K562 (cell line): ENCODE results near the gene NEDD4. TPM values are rescaled to one million over a fixed set of nuclear protein-coding genes. Genes with fewer than 3 reads are reported as not detected.

Source experiments
- ATAC-seq: fragments of 200-7000 bp; cut with Tn5 transposase; 3 replicates; pipeline ENCODE4 v1.9.1; 2020; ENCODE audit warnings: moderate library complexity
- BruUV-seq: library from RNA; stranded (reverse); fragments of 400-500 nt; replicated peaks from 2 replicates; lab custom pipeline; 2021; lab: Mats Ljungman, UMichigan
- CTCF ChIA-PET: fragments of 300-600 bp; formaldehyde crosslinking; extraction: SDS; loops from one replicate; lab custom pipeline; 2021; ENCODE audit warnings: low intra/inter-chr PET ratio; lab: Yijun Ruan, JAX
- POLR2A ChIA-PET: fragments of 300-600, 350-650 bp; sonication (Branson Sonifier 250); formaldehyde crosslinking; extraction: SDS; loops from one replicate; lab custom pipeline; 2021; ENCODE audit warnings: antibody characterized with exemption, inconsistent platforms; lab: Yijun Ruan, JAX
- DNase-seq, 4 experiments: peaks; one replicate each; pipeline versions ENCODE4 v3.0.0 to v3.0.0-alpha.2; 2011 to 2018; ENCODE audit warnings: low spot score in 3 of 4, mixed read lengths in 3 of 4; ENCODE audit errors: extremely low read depth in 1 of 4
- FAIRE-seq: peaks from 2 replicates; lab custom pipeline; 2011; peaks lifted over from hg19 to GRCh38; lab: Jason Lieb, UNC
- H2AFZ ChIP-seq: 2 replicates; pipeline ENCODE4 v1.6.0; 2011; ENCODE audit warnings: low read depth, low read length, control low read depth, inconsistent platforms
- H3K27ac ChIP-seq: fragments of 200-600 bp; 3 replicates; pipeline ENCODE4 v1.8.0; 2011; ENCODE audit warnings: low read depth, mild to moderate bottlenecking, control low read depth, inconsistent platforms, low read length, moderate library complexity, mixed read lengths; ENCODE audit errors: extremely low read depth
- H3K27me3 ChIP-seq, 2 experiments: fragments of 300-600 bp in 1 of 2; 2 replicates in 1 of 2; 3 replicates in 1 of 2; pipeline versions ENCODE4 v1.6.0 to v1.8.0; 2011; ENCODE audit warnings: inconsistent platforms in 2 of 2, low read length in 2 of 2, mild to moderate bottlenecking in 1 of 2, mixed read lengths in 1 of 2, moderate library complexity in 1 of 2; ENCODE audit not compliant: control insufficient read depth in 2 of 2, insufficient read depth in 2 of 2
- H3K36me3 ChIP-seq: fragments of 300-600 bp; 3 replicates; pipeline ENCODE4 v1.8.0; 2011; ENCODE audit warnings: mild to moderate bottlenecking, low read length, inconsistent platforms; ENCODE audit not compliant: control insufficient read depth, insufficient read depth
- H3K4me1 ChIP-seq, 2 experiments: fragments of 200-600 bp in 1 of 2; replicated peaks in 1 of 2; 2 replicates in 1 of 2; 3 replicates in 1 of 2; pipeline versions ENCODE4 v1.5.1 to v1.8.0; 2011; ENCODE audit warnings: inconsistent platforms in 2 of 2, low read length in 2 of 2, mild to moderate bottlenecking in 1 of 2, mixed read lengths in 1 of 2, moderate library complexity in 1 of 2; ENCODE audit not compliant: control insufficient read depth in 2 of 2, insufficient read depth in 2 of 2
- H3K4me2 ChIP-seq: 2 replicates; pipeline ENCODE4 v1.6.1; 2011; ENCODE audit warnings: low read length, control low read depth, inconsistent platforms, mixed read lengths; ENCODE audit not compliant: insufficient read depth
- H3K4me3 ChIP-seq: fragments of 200-600 bp; sonication (generic), shearing (Covaris generic); 2 replicates; pipeline ENCODE4 v1.5.1; 2016; ENCODE audit warnings: control low read depth, inconsistent platforms
- H3K79me2 ChIP-seq: fragments of 200-600 bp; 3 replicates; pipeline ENCODE4 v1.8.0; 2011; ENCODE audit warnings: low read length, inconsistent platforms; ENCODE audit not compliant: control insufficient read depth, insufficient read depth
- H3K9ac ChIP-seq, 2 experiments: 2 replicates each; pipeline versions ENCODE4 v1.6.0 to v1.6.1; 2011; ENCODE audit warnings: low read depth in 2 of 2, low read length in 2 of 2, control low read depth in 1 of 2, inconsistent platforms in 1 of 2, mild to moderate bottlenecking in 1 of 2, mixed read lengths in 1 of 2; ENCODE audit not compliant: insufficient read depth in 1 of 2
- H3K9me1 ChIP-seq: one replicate; pipeline ENCODE4 v1.6.0; 2011; ENCODE audit warnings: inconsistent platforms, mild to moderate bottlenecking, low read length, moderate library complexity; ENCODE audit not compliant: control insufficient read depth, insufficient read depth
- H3K9me3 ChIP-seq: replicated peaks from 2 replicates; pipeline ENCODE4 v1.5.1; 2011; ENCODE audit warnings: low read depth, low read length, inconsistent platforms; ENCODE audit not compliant: control insufficient read depth, insufficient read depth
- H4K20me1 ChIP-seq: replicated peaks from 2 replicates; pipeline ENCODE4 v1.6.1; 2011; ENCODE audit warnings: low read length, inconsistent platforms, mixed read lengths; ENCODE audit not compliant: control insufficient read depth, insufficient read depth
- CBFA2T3 ChIP-seq: fragments of 450-650 bp; IDR thresholded peaks from 2 replicates; pipeline ENCODE4 v1.6.1; 2017
- DDX20 ChIP-seq: fragments of 450-650 bp; IDR thresholded peaks from 2 replicates; pipeline ENCODE4 v1.6.1; 2016; ENCODE audit warnings: missing genetic modification characterization, low read depth, mild to moderate bottlenecking, missing compliant biosample characterization, moderate library complexity
- ERF ChIP-seq: fragments of 450-650 bp; formaldehyde crosslinking; IDR thresholded peaks from 2 replicates; pipeline ENCODE4 v1.4.0; 2020; ENCODE audit warnings: mild to moderate bottlenecking, mixed read lengths
- PCBP2 ChIP-seq: fragments of 200-400 bp; formaldehyde crosslinking; IDR thresholded peaks from 2 replicates; pipeline ENCODE4 v1.6.1; 2018; ENCODE audit warnings: low read length, low read depth, mild to moderate bottlenecking, moderate library complexity; ENCODE audit not compliant: poor library complexity, severe bottlenecking
- RBM14 ChIP-seq: fragments of 200-400 bp; formaldehyde crosslinking; IDR thresholded peaks from 2 replicates; pipeline ENCODE4 v1.6.1; 2018; ENCODE audit warnings: low read depth, mild to moderate bottlenecking, low read length, moderate library complexity, borderline replicate concordance; ENCODE audit not compliant: insufficient read depth
- SMAD4 ChIP-seq: fragments of 250-450 bp; sonication (Bioruptor Pico); conservative IDR thresholded peaks from 2 replicates; pipeline ENCODE4 v1.8.0; 2021; ENCODE audit warnings: inconsistent platforms, mild to moderate bottlenecking, moderate library complexity
- TCF7L2 ChIP-seq: fragments of 150-350 bp; IDR thresholded peaks from 2 replicates; pipeline ENCODE4 v1.6.1; 2016; ENCODE audit warnings: low read depth, mild to moderate bottlenecking, low read length, moderate library complexity
- WHSC1 ChIP-seq: IDR thresholded peaks from one replicate; pipeline ENCODE4 v1.6.1; 2012; ENCODE audit warnings: low read length, control low read depth, inconsistent platforms
- WGBS: fragments of 100-300 bp; shearing (Covaris generic); methylation state at CpG from one replicate; pipeline ENCODE4 v1.1.6; 2016; ENCODE audit warnings: low coverage, mixed read lengths; ENCODE audit not compliant: insufficient coverage; ENCODE audit errors: missing lambda C conversion rate; 5-methylcytosine and 5-hydroxymethylcytosine counted together
- in situ Hi-C: fragments of 300-500 bp; cut with MboI; formaldehyde crosslinking; loops from 4 replicates; pipeline ENCODE4 v1.15.0; 2018; ENCODE audit warnings: inconsistent platforms, mixed read lengths
- intact Hi-C: fragments of 100-400 bp; cut with micrococcal nuclease; formaldehyde crosslinking; loops from 2 replicates; pipeline ENCODE4 v1.14.2; 2022
- polyA plus RNA-seq, 8 experiments: library from polyadenylated mRNA; depleted of rRNA in 4 of 8; stranded (reverse) in 5 of 8; unstranded in 3 of 8; fragments of >200 nt; fragmentation: Nextera tagmentation in 2 of 8; fragmentation: Illumina TruSeq in 1 of 8; extraction: Ambion mirVana in 2 of 8; extraction: Trizol in 1 of 8; gene quantifications; 2 replicates each; pipeline versions ENCODE4 v1.2.1 to v1.2.3, GENCODE V29; 2011 to 2014; ENCODE audit warnings: inconsistent platforms in 1 of 8, missing spikeins in 1 of 8
- total RNA-seq, 7 experiments: library from RNA; depleted of rRNA in 6 of 7; stranded (reverse); fragments of >200 nt in 6 of 7; fragmentation: Illumina TruSeq in 2 of 7; extraction: Trizol in 2 of 7; gene quantifications; 2 replicates each; pipeline versions ENCODE4 v1.2.1 to v1.2.3, GENCODE V29; 2011 to 2021; ENCODE audit warnings: low replicate concordance in 1 of 7
- TF ChIP-seq, protein P1 (sequence below): sonication (generic); formaldehyde crosslinking; IDR thresholded peaks from 2 replicates; pipeline ENCODE4 v1.8.1; 2023; ENCODE audit warnings: mild to moderate bottlenecking, missing genetic modification reagents
- TF ChIP-seq, protein P2 (sequence below): sonication (generic); formaldehyde crosslinking; IDR thresholded peaks from 2 replicates; pipeline ENCODE4 v1.8.1; 2022; ENCODE audit warnings: missing genetic modification reagents
- TF ChIP-seq, protein P3 (sequence below), 3 experiments: IDR thresholded peaks in 2 of 3; conservative IDR thresholded peaks in 1 of 3; 2 replicates each; pipeline ENCODE4 v1.5.1; 2011 to 2012; ENCODE audit warnings: low read length in 3 of 3, mild to moderate bottlenecking in 3 of 3, control low read depth in 2 of 3, improper control_type of control experiment in 1 of 3, inconsistent platforms in 1 of 3, low read depth in 1 of 3, mixed read lengths in 1 of 3, moderate library complexity in 1 of 3; ENCODE audit not compliant: insufficient read depth in 2 of 3
- TF ChIP-seq, protein P4 (sequence below), 2 experiments: fragments of 450-650 bp; conservative IDR thresholded peaks; 2 replicates each; pipeline ENCODE4 v1.6.1; 2017; ENCODE audit warnings: mild to moderate bottlenecking in 2 of 2, moderate library complexity in 2 of 2
- TF ChIP-seq, protein P5 (sequence below), 2 experiments: fragments of 150-350 bp in 1 of 2; IDR thresholded peaks; 2 replicates each; pipeline ENCODE4 v1.6.1; 2012 to 2016; ENCODE audit warnings: low read depth in 2 of 2, low read length in 2 of 2, mild to moderate bottlenecking in 1 of 2, moderate library complexity in 1 of 2

Gene NEDD4
- total and polyA plus RNA-seq, 9 of the 15 experiments (the other 6 are each of a cell fraction or from before 2014, with no cell fraction given): 7.2 to 23.7 (median 17.3) TPM

DNA sequence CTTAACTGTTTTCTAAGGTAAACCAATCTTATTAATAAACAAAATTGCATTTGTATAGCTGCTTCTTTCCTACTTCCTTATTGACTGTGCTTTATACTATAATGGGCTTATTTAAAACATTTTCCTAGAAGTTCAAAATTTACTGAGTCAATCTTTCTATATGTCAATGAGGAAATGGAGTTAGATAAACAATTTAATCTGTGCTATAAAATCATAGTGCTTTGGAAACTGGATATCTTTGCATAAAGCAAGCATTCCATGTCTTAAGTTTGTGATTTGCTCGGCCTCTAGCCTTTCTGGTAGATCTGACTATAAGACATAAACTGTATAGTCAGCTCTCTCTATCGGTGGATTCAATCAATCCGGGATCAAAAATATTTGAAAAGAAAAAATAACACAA is 99.6 kb downstream of the NEDD4 start:
- FAIRE-seq: no peak
- TF ChIP-seq, protein P1, sequence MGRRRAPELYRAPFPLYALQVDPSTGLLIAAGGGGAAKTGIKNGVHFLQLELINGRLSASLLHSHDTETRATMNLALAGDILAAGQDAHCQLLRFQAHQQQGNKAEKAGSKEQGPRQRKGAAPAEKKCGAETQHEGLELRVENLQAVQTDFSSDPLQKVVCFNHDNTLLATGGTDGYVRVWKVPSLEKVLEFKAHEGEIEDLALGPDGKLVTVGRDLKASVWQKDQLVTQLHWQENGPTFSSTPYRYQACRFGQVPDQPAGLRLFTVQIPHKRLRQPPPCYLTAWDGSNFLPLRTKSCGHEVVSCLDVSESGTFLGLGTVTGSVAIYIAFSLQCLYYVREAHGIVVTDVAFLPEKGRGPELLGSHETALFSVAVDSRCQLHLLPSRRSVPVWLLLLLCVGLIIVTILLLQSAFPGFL (CRISPR knock-in tag): no peak
- TF ChIP-seq, protein P2, sequence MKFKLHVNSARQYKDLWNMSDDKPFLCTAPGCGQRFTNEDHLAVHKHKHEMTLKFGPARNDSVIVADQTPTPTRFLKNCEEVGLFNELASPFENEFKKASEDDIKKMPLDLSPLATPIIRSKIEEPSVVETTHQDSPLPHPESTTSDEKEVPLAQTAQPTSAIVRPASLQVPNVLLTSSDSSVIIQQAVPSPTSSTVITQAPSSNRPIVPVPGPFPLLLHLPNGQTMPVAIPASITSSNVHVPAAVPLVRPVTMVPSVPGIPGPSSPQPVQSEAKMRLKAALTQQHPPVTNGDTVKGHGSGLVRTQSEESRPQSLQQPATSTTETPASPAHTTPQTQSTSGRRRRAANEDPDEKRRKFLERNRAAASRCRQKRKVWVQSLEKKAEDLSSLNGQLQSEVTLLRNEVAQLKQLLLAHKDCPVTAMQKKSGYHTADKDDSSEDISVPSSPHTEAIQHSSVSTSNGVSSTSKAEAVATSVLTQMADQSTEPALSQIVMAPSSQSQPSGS (CRISPR knock-in tag): no peak
- TF ChIP-seq, protein P3, sequence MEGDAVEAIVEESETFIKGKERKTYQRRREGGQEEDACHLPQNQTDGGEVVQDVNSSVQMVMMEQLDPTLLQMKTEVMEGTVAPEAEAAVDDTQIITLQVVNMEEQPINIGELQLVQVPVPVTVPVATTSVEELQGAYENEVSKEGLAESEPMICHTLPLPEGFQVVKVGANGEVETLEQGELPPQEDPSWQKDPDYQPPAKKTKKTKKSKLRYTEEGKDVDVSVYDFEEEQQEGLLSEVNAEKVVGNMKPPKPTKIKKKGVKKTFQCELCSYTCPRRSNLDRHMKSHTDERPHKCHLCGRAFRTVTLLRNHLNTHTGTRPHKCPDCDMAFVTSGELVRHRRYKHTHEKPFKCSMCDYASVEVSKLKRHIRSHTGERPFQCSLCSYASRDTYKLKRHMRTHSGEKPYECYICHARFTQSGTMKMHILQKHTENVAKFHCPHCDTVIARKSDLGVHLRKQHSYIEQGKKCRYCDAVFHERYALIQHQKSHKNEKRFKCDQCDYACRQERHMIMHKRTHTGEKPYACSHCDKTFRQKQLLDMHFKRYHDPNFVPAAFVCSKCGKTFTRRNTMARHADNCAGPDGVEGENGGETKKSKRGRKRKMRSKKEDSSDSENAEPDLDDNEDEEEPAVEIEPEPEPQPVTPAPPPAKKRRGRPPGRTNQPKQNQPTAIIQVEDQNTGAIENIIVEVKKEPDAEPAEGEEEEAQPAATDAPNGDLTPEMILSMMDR (IDR thresholded peaks at IDR 0.05 in 2 of 3, conservative IDR thresholded peaks at IDR 0.05 in 1 of 3; ENCODE audit: insufficient read depth in 2 of 3, low read depth in 1 of 3, low read length in 3 of 3): no peak
- TF ChIP-seq CBFA2T3 (no peak), SMAD4 (CRISPR knock-in tag) (no peak), WHSC1 (no peak), TCF7L2 (no peak), PCBP2 (no peak), DDX20 (tag) (no peak), RBM14 (no peak), ERF (CRISPR knock-in tag) (no peak)
- TF ChIP-seq, protein P4, sequence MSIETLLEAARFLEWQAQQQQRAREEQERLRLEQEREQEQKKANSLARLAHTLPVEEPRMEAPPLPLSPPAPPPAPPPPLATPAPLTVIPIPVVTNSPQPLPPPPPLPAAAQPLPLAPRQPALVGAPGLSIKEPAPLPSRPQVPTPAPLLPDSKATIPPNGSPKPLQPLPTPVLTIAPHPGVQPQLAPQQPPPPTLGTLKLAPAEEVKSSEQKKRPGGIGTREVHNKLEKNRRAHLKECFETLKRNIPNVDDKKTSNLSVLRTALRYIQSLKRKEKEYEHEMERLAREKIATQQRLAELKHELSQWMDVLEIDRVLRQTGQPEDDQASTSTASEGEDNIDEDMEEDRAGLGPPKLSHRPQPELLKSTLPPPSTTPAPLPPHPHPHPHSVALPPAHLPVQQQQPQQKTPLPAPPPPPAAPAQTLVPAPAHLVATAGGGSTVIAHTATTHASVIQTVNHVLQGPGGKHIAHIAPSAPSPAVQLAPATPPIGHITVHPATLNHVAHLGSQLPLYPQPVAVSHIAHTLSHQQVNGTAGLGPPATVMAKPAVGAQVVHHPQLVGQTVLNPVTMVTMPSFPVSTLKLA (conservative IDR thresholded peaks at IDR 0.05): no peak
- TF ChIP-seq, protein P5, sequence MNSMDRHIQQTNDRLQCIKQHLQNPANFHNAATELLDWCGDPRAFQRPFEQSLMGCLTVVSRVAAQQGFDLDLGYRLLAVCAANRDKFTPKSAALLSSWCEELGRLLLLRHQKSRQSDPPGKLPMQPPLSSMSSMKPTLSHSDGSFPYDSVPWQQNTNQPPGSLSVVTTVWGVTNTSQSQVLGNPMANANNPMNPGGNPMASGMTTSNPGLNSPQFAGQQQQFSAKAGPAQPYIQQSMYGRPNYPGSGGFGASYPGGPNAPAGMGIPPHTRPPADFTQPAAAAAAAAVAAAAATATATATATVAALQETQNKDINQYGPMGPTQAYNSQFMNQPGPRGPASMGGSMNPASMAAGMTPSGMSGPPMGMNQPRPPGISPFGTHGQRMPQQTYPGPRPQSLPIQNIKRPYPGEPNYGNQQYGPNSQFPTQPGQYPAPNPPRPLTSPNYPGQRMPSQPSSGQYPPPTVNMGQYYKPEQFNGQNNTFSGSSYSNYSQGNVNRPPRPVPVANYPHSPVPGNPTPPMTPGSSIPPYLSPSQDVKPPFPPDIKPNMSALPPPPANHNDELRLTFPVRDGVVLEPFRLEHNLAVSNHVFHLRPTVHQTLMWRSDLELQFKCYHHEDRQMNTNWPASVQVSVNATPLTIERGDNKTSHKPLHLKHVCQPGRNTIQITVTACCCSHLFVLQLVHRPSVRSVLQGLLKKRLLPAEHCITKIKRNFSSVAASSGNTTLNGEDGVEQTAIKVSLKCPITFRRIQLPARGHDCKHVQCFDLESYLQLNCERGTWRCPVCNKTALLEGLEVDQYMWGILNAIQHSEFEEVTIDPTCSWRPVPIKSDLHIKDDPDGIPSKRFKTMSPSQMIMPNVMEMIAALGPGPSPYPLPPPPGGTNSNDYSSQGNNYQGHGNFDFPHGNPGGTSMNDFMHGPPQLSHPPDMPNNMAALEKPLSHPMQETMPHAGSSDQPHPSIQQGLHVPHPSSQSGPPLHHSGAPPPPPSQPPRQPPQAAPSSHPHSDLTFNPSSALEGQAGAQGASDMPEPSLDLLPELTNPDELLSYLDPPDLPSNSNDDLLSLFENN (IDR thresholded peaks at IDR 0.05; ENCODE audit: low read depth in 2 of 2, low read length in 2 of 2): no peak

More for the DNA sequence above, 99.6 kb downstream of the NEDD4 start:
- intact Hi-C loops: no loop called here
- no peaks in the 10 kb centered on the region for H3K36me3 ChIP-seq
- no peak for ATAC-seq
- H4K20me1 ChIP-seq: no peaks in the 10 kb centered on the region
- H3K27me3 ChIP-seq: no peaks in the 10 kb centered on the region
- no peak overlapping the region for H3K27ac ChIP-seq
- H3K9me3 ChIP-seq: no peaks in the 10 kb centered on the region
- DNase-seq: no peak
- no peaks in the 10 kb centered on the region for H3K79me2 ChIP-seq
- no peak overlapping the region for H3K9ac ChIP-seq
- peaks cover 0 to 6% of the 10 kb centered on the region in 2 experiments; a peak in 3 of 5 replicates for H3K4me1 ChIP-seq
- no peak overlapping the region for H3K4me3 ChIP-seq
- H3K4me2 ChIP-seq: no peak overlapping the region
- in situ Hi-C loops: no loop called here
- no TSS peak for BruUV-seq
- WGBS: 41% methylated on average over 3 of the region's 3 CpGs
- no peak overlapping the region for H2AFZ ChIP-seq
- ChIA-PET CTCF (no interaction called here), POLR2A (no interaction called here)
- no peaks in the 10 kb centered on the region for H3K9me1 ChIP-seq
